Measurements from ENCODE around the gene PHLDA1.
A peak's percentile ranks its signal among the peaks of the same experiment; 100 is the strongest.

PHLDA1 gene

DNA sequence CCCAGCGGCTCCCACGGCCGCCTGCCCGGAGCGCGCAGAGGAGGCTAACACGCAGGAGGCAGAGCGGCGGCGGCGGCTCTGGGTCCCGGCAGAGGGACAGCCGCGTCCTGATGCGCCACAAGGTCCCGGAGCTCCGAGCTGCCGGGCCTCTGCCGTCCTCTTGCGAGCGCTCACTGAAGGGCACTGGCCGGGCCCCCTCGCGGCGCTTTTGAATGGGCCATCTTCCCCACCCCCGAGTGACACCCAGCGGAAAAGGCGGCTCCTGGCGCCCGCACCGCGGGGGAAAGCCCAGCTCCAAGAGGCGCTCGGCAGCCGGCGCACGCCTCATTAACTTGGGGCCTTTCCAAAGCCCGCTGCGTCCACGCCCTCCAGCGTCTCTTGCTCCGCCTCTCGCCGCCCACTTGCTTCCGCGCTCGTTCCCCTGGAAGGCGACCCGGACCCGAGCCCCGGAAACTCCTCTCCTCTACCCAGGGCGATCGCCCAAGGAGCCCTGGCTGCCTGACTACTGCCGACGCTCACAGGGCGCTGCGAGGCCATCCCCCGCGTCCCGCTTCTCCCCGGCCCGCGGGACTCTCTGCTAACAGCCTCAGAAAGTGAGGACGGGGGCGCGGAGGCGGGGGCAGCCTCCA is at the start of gene PHLDA1:
Gene PHLDA1 (minus strand): TSS at position 363 of the 629 bp plus-strand sequence.
- peak; percentile 95 for DNase-seq

DNA sequence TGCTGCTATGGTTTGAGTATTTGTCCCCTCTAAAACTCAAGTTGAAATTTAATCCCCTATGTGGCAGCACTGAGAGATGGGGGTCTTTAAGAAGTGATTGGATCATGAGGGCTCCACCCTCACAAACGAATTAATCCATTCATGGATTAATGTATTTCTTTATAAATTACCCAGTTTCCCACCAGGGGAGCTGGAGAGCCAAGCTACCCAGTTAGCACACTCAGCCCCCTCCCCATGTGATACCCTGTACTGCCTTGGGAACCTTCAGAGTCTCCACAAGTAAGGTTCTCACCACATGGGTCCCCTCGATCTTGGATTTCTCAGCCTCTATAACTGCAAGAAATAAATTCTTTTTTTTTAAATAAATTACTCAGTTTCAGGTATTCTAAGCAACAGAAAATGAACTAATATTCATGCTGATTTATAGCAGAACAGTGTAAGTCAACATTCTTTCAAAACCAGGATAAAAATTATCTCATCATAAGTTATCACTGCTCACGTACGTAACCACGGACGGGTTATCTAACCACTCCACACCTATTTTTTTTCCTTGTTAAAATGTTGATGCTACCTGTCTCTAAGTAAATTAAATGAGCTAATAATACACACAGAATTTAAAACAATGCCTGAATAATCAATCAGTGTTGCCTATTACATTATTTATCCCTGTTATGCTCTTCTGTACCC is 49.3 kb upstream of the PHLDA1 start:
- DNase-seq: no peak

- DNase-seq: no peak
Observed at GRCh38 chr12:76080017-76080728, 48.6 kb upstream of the PHLDA1 start.

- no peak for DNase-seq
Observed at GRCh38 chr12:76078748-76079147, 47.2 kb upstream of the PHLDA1 start.

GRCh38 chr12:76075448-76075847 is 43.9 kb upstream of the PHLDA1 start:
- no peak for DNase-seq

DNA sequence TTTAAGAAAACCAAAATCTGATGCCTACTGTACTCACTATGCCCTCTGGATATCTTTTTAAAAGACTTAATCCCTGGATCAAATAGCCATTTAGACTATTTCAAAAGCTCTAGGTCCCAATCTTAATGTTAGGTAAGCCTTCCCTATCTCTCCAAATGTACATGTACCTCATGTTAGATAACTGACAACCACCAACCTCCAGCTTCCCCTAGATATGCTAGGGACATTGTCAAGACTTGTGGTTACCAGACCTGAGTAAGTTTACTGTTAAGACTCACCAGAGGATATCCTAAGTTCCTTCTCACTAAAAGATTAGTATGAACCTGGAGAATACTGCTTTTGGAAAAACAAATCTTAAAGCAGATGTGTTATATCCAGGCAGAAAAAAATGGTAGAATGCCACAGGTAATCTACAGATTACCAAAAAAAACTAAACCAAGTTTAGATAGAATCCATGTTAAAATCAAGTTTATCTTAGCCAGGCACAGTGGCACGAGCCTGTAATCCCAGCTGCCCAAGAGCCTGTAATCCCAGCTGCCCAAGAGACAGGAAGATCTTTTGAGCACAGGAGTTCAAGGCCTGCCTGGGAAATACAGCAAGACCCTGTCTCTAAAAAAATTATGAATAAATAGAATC is 43.2 kb upstream of the PHLDA1 start:
- no peak for DNase-seq

DNA sequence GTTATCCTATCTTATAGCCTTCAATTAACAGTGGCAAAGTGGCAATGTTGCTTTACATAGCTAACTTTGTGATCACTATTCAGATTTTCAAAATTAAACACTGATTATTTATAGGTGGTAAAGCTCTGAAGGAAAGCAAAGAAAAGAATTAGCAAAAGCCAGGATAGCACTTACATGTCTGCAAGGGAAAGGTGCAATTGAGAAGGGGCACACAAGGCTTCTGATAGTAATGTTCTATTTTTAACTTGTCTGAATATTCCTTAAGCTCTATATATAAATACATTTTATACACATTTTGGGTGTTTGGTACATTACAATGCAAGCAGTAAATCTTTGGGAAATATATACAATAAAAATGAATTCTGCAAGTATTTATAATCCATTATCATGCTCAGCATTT is 42.0 kb upstream of the PHLDA1 start:
- no peak for DNase-seq

DNA sequence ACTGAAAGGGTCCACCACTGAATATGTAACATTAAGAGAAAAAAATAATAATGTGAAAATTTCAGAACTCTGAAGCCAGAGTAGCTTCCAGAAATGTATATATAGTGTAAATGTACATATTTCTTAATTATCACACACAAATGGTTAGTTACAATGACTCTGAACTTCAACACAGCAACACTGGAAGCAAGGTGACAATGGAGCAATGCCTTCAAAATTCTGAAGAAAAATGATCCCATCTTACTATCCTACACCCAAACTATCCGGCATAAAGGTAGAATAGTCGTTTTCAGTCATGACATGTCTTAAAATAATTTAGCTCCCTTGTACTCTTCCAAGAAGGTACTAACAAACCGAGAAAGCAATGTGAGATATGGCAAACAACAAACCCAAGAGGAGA is 41.0 kb upstream of the PHLDA1 start:
- no peak for DNase-seq

- DNase-seq: no peak
Observed at GRCh38 chr12:76069339-76069738, 37.8 kb upstream of the PHLDA1 start.

DNA sequence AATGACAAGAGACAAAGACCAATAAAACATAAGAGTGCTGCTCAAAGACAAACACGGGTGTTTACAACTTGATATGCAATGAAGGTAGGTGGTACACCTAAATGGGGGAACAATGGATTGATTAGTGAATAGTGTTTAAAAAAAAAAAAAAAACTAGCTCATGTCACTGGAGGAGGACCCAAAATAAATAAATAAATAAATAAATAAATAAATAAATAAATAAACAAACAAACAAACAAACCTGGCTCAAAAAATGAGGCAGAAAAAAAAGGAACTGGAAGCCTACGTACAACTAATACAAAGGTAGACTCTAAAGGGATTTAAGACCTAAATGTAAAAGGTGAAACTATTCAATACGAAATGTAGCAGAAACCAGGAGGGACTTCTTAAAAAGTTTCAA is 34.3 kb upstream of the PHLDA1 start:
- DNase-seq: no peak

GRCh38 chr12:76064904-76065303 is 33.3 kb upstream of the PHLDA1 start:
- no peak for DNase-seq

DNA sequence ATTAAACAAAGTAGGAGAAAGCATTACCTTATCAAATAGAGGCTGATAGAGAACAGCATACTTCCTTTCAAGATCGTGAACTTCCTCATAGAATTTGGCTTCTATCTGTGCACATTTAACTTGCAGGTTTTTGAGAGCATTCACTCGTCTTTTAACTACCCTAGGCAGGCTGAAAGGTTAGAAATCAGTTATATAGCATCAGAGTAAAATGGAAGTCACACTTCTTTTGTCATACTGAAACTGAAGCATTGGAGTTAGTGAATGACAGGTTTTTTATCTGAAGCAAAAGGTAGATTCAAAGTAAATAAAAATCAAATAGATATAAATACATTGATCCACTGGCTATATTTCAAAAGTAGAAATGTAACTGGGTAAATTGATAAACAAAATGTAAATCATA is 28.5 kb upstream of the PHLDA1 start:
- no peak for DNase-seq

DNA sequence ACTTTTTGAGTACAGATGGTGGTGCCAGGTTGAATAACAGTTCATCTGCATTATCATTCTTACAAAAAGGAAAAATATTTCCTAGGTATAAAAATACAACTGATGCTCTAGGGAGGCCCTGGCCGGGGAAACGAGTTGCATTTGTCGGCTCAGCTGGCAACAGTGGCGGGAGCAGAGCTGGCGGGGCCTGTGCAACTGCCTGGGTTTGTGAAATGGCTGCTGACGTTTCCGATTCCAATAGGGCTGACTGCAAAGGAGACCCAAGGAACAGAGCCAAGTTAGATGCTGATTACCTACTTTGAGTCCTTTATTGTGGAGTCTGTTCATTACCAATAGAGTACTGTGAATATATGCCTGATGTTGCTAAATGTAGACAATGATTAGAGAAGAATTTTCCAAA is 25.8 kb upstream of the PHLDA1 start:
- DNase-seq: no peak

- DNase-seq: no peak
Observed at GRCh38 chr12:76055393-76055792, 23.8 kb upstream of the PHLDA1 start.

- DNase-seq: no peak
Observed at GRCh38 chr12:76049575-76050251, 18.1 kb upstream of the PHLDA1 start.

- no peak for DNase-seq
Observed at GRCh38 chr12:76047742-76048141, 16.2 kb upstream of the PHLDA1 start.

- DNase-seq: no peak
Observed at GRCh38 chr12:76047060-76047459, 15.5 kb upstream of the PHLDA1 start.

DNA sequence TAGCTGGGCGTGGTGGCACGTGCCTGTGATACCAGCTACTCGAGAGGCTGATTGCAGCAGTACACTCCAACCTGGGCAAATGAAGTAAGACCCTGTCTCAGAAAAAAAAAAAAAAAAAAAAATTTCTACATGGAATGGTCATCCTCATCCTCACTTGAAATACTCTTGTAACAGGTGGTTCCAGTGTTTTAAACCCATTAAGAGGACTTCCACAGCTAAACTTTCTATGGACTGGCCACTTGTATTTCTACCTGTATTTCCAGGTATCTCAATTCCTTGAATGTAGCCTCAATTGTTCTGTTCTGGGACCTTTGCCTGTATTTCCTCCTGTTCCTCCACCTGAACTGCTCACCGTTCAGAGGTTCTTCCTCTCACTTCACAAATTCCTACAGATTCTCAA is 11.8 kb upstream of the PHLDA1 start:
- DNase-seq: no peak

DNA sequence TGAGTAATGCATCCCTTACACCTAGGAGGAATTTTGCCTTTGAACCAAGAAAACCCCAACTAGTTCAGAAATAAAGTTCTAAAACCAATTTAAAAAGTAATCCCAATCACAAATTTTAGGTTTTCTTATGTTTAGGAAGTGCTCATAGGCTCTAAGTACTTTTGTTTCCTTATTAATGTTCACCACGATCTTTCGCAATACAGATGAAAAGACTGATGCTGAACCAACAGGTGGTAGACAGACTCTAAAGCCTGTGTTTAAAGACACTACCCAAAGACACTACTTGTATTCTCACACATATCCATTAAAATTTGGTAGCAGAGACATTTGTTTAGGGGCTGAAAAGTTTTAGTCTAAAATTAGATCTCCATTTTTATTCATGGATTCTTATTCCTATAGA is 10.6 kb upstream of the PHLDA1 start:
- DNase-seq: no peak

- DNase-seq: no peak
Observed at GRCh38 chr12:76041406-76041805, 9.8 kb upstream of the PHLDA1 start.

DNA sequence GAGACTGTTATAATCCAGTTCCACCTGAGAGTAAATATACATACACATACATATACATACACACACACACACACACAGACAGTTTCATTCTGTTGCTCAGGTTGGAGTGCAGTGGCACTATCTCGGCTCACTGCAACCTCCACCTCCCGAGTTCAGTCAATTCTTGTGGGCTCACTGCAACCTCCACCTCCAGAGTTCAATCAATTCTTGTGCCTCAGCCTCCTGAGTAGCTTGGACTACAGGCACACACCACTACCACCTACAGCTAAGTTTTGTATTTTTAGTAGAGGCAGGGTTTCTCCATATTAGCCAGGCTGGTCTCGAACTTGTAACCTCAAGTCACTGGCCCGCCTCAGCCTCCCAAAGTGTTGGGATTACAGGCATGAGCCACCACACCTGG is 8.9 kb upstream of the PHLDA1 start:
- no peak for DNase-seq

DNA sequence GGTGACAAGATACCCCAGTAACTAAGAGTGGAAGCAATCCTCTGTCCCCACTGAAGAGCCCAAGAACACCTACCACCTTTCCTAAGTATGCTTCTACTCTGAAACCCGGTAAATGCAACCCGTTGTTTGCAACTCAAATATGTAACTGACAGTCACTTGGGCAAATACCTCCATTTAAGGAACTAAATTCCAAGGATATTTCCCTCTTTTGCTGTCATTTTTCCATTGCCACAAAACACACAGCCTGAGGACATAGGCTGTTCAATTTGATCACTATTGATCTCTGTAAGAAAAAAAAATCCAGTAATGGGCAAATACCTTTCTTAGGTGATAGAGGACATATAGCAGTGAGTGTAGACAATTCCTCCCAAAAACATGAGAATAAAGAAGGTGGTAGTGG is 6.6 kb upstream of the PHLDA1 start:
- no peak for DNase-seq

All from CD4-positive, alpha-beta T cell treated with Interleukin-21 for 1 hour (primary cell).